ENCODE data around the gene RPS6KL1.

RPS6KL1 gene

GRCh38 chr14:74888164-74889158 is 34.6 kb downstream of the RPS6KL1 start:
- no peak overlapping the region for H3K4me3 ChIP-seq (ENCODE audit: low read depth, low read length)
- DNase-seq (ENCODE audit: low read depth), result no peak
- TF ChIP-seq CTCF (IDR thresholded peaks at IDR 0.05; ENCODE audit: control insufficient read depth, extremely low read depth, insufficient read depth), result no peak

- no peak for DNase-seq (ENCODE audit: low read depth)
Measured at GRCh38 chr14:74886001-74886400, 37.1 kb downstream of the RPS6KL1 start.

DNA sequence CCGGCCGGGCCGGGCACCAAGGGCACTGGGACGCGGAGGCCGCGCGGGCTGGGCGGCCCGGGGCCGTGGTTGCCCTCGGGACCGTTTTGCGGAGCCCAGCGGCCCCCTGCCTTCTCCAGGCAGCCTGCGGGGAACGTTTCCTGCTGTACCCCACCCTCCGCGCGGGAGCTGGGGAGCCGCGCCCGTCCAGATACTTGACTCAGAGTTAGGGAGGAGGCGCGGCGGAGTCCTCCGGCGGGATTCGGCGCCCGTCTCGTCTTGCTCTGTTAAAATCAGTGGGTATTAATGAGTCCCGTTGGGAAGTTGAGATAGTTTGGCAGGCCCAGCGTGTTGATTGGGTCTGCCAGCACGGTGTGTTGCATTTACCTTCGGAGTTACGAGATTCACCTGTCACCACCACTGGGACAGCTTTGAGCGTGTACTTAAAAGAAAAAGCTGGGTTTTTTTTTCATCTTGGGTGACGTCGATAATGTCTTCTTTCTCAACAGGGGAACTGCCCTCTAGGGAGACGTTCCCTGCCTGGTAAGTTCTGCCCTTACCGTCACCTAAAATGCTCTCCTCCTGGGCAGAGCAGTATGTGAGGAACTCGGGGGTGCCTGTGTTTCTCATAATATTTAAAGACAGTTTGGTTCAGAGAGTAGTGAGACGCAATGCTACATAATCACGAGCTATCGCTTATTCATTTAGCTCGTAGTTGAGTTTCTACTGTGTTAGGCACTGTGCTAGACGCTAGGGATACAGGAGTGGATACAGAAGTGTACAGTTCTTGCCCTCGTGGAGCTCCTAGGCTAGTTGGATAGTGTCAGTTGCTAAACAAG is 40.7 kb downstream of the RPS6KL1 start:
- no peak for TF ChIP-seq CTCF (IDR thresholded peaks at IDR 0.05; ENCODE audit: control insufficient read depth, extremely low read depth, insufficient read depth)
- DNase-seq (ENCODE audit: low read depth), result no peak
- H3K4me3 ChIP-seq (ENCODE audit: low read depth, low read length), result peak overlapping the region; percentile 76

More at GRCh38 chr14:74886001-74886400, 37.1 kb downstream of the RPS6KL1 start:
- TF ChIP-seq CTCF (IDR thresholded peaks at IDR 0.05; ENCODE audit: control insufficient read depth, extremely low read depth, insufficient read depth), result no peak
- no peak overlapping the region for H3K4me3 ChIP-seq (ENCODE audit: low read depth, low read length)

GRCh38 chr14:74881431-74882102 is 41.5 kb downstream of the RPS6KL1 start, which contains the start of gene DLST:
TSS of gene DLST (plus strand) at chr14:74881916. CDS start at chr14:74881954, 38 bp downstream.
- peak within 1 kb of the TSS; percentile 76 for H3K4me3 ChIP-seq (ENCODE audit: low read depth, low read length)
- peak; percentile 44 for DNase-seq (ENCODE audit: low read depth)
- TF ChIP-seq CTCF (IDR thresholded peaks at IDR 0.05; ENCODE audit: control insufficient read depth, extremely low read depth, insufficient read depth), result no peak

DNA sequence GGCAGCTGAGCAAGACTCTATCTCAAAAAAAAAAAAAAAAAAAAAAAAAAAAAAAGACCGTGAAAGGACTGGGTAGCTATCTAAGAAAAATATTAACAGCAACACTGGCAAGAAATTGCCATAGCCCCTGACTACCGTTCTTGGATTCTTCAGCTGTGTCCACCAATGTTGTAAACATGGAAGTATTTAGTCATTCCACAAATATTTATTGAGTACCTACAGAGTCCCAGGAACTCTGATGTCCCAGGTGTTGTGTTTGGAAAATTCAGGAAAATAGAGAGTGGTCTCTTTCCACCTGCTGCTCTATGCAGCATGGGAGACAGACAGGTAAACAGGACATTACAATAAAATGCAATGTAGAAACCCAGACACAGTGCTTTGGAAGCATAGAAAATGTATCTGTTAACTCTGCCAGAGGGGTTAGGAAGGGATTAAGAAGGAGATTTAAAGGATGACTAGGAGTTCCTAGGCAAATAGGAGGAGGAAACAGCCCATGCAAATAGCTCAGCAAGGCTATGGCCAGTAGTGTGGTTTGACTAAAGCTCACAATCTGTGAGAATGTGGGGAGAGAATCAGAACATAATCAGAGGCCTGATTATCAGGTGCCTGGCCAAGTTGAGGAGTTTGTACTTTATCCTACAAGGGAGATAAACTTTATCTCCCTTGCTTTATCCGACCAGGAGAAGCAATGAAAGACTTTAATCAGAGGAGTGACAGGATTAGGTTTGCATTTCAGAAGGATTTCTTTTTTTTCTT is 43.5 kb downstream of the RPS6KL1 start:
- no peak for DNase-seq (ENCODE audit: low read depth)
- no peak overlapping the region for H3K4me3 ChIP-seq (ENCODE audit: low read depth, low read length)
- no peak for TF ChIP-seq CTCF (IDR thresholded peaks at IDR 0.05; ENCODE audit: control insufficient read depth, extremely low read depth, insufficient read depth)

All from LNCaP clone FGC (cell line).